ENCODE results near the gene ABLIM2.

DNA sequence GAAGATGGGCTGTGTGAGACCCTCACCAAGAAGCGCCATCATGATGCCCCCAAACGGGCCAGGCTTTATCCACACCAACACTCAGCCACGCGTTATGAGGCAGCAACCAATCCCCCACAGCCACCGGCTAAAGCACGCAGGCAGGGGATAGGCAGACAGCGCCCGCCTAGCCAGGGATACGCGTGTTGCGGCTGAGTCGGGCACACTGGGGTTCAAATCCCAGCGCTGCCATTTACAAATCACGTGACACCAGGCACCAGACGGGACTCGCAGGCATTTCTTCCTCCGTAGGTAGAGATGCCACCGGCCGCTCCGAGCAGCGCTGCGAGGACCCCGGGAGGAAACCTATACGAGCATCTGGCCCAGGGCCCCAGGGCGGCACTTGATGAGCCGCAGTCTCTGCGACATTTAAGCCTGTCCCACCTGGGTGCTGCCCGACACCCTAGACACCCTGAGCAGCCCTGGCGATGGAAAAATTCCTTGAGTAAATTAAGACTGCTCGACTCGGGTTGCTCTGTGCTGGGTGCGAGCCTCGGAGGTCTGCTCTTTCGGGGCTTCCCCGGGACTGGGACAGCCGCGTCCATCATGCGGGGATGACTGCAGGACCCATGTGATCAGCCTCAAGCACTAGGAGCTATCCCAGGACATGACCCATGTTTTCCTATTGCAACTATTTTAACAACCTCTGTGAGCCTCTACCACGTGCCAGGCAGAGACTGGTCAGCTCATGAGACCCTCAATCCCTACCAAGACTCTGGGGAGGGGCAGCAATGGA lies 6.3 kb downstream of the ABLIM2 start:
- TF ChIP-seq JUN (IDR thresholded peaks at IDR 0.05) (no peak), CTCF (IDR thresholded peaks at IDR 0.05) (no peak), MAFK (IDR thresholded peaks at IDR 0.05; ENCODE audit: partially characterized antibody) (no peak), POLR2A (IDR thresholded peaks at IDR 0.05; ENCODE audit: low read length) (no peak), ESRRA (IDR thresholded peaks at IDR 0.05; ENCODE audit: borderline replicate concordance, low read length) (no peak), RFX5 (IDR thresholded peaks at IDR 0.05) (no peak), CHD4 (IDR thresholded peaks at IDR 0.05; ENCODE audit: borderline replicate concordance) (no peak), EHF (CRISPR knock-in tag; IDR thresholded peaks at IDR 0.05) (no peak)
